IMR-90 (cell line): ENCODE measurements around the gene GPATCH8. TPM values are rescaled to one million over a fixed set of nuclear protein-coding genes. Genes with fewer than 3 reads are reported as not detected.

Experiments used
- ATAC-seq: fragments of 200-7000 bp; cut with Tn5 transposase; 2 replicates; pipeline ENCODE4 v1.9.1; 2020; ENCODE audit warnings: low read depth, mild to moderate bottlenecking, moderate library complexity
- BruUV-seq: library from RNA; stranded (reverse); fragments of 400-500 nt; replicated peaks from 2 replicates; lab custom pipeline; 2021; lab: Mats Ljungman, UMichigan
- CTCF ChIA-PET: fragments of 300-600 bp; formaldehyde crosslinking; extraction: SDS; loops from one replicate; lab custom pipeline; 2021; ENCODE audit warnings: antibody characterized with exemption; lab: Yijun Ruan, JAX
- POLR2A ChIA-PET: fragments of 300-600 bp; sonication (Branson Sonifier 250); formaldehyde crosslinking; loops from one replicate; lab custom pipeline; 2022; ENCODE audit warnings: antibody characterized with exemption; ENCODE audit not compliant: unreplicated experiment; lab: Charles Lee
- DNase-seq: peaks from one replicate; pipeline ENCODE4 v3.0.0; 2013
- H2AFZ ChIP-seq: replicated peaks from 2 replicates; pipeline ENCODE3; 2013; ENCODE audit warnings: low read length, mild to moderate bottlenecking; ENCODE audit not compliant: poor library complexity
- H2AK5ac ChIP-seq: 2 replicates; pipeline ENCODE4 v1.6.1; 2013; ENCODE audit warnings: low read depth, low read length, inconsistent platforms
- H2AK9ac ChIP-seq: replicated peaks from 2 replicates; pipeline ENCODE3; 2013; ENCODE audit warnings: mild to moderate bottlenecking, low read depth, low read length, moderate library complexity; ENCODE audit not compliant: poor library complexity
- H2BK120ac ChIP-seq: 2 replicates; pipeline ENCODE4 v1.6.1; 2013; ENCODE audit warnings: low read depth, low read length, inconsistent platforms
- H2BK15ac ChIP-seq: 3 replicates; pipeline ENCODE4 v1.6.1; 2013; ENCODE audit warnings: low read depth, low read length, inconsistent platforms
- H2BK20ac ChIP-seq: 2 replicates; pipeline ENCODE4 v1.6.1; 2013; ENCODE audit warnings: low read depth, mild to moderate bottlenecking, inconsistent platforms, low read length, moderate library complexity
- H2BK5ac ChIP-seq: 2 replicates; pipeline ENCODE4 v1.6.1; 2013; ENCODE audit warnings: mild to moderate bottlenecking, low read depth, low read length, inconsistent platforms; ENCODE audit not compliant: poor library complexity, severe bottlenecking
- H3K14ac ChIP-seq: replicated peaks from 2 replicates; pipeline ENCODE4 v1.6.1; 2013; ENCODE audit warnings: low read depth, low read length, inconsistent platforms
- H3K18ac ChIP-seq: 2 replicates; pipeline ENCODE4 v1.6.1; 2013; ENCODE audit warnings: low read depth, low read length, control low read depth
- H3K23ac ChIP-seq: 2 replicates; pipeline ENCODE4 v1.6.1; 2013; ENCODE audit warnings: low read depth, low read length, inconsistent platforms
- H3K27ac ChIP-seq: 2 replicates; pipeline ENCODE4 v1.5.1; 2013; ENCODE audit warnings: mild to moderate bottlenecking, control low read depth, low read length; ENCODE audit not compliant: insufficient read depth
- H3K27me3 ChIP-seq: 2 replicates; pipeline ENCODE4 v1.6.1; 2013; ENCODE audit warnings: low read length; ENCODE audit not compliant: control insufficient read depth, insufficient read depth
- H3K36me3 ChIP-seq: 2 replicates; pipeline ENCODE4 v1.6.1; 2013; ENCODE audit warnings: low read length, mixed read lengths; ENCODE audit not compliant: control insufficient read depth, insufficient read depth
- H3K4ac ChIP-seq: 2 replicates; pipeline ENCODE4 v1.6.1; 2013; ENCODE audit warnings: low read depth, low read length, inconsistent platforms
- H3K4me1 ChIP-seq: 2 replicates; pipeline ENCODE4 v1.6.1; 2013; ENCODE audit warnings: low read length, mixed read lengths; ENCODE audit not compliant: control insufficient read depth, insufficient read depth
- H3K4me2 ChIP-seq: 2 replicates; pipeline ENCODE4 v1.6.1; 2013; ENCODE audit warnings: low read depth, mild to moderate bottlenecking, control low read depth, low read length, moderate library complexity
- H3K4me3 ChIP-seq: 2 replicates; pipeline ENCODE4 v1.5.1; 2013; ENCODE audit warnings: low read depth, mild to moderate bottlenecking, control low read depth, low read length, moderate library complexity; ENCODE audit not compliant: insufficient read depth
- H3K56ac ChIP-seq: 2 replicates; pipeline ENCODE4 v1.6.1; 2013; ENCODE audit warnings: low read length, inconsistent platforms; ENCODE audit not compliant: insufficient read depth; ENCODE audit errors: extremely low read depth
- H3K79me1 ChIP-seq, 2 experiments: 2 replicates each; pipeline ENCODE4 v1.6.1; 2013; ENCODE audit warnings: low read length in 2 of 2, inconsistent platforms in 1 of 2, low read depth in 1 of 2
- H3K9ac ChIP-seq: 2 replicates; pipeline ENCODE4 v1.6.1; 2013; ENCODE audit warnings: low read depth, low read length, control low read depth
- H3K9me1 ChIP-seq: 2 replicates; pipeline ENCODE4 v1.6.1; 2013; ENCODE audit warnings: low read length, inconsistent platforms; ENCODE audit not compliant: insufficient read depth
- H3K9me3 ChIP-seq: 2 replicates; pipeline ENCODE4 v1.6.1; 2013; ENCODE audit warnings: low read length; ENCODE audit not compliant: control insufficient read depth, insufficient read depth
- H4K20me1 ChIP-seq: 2 replicates; pipeline ENCODE4 v1.6.1; 2013; ENCODE audit warnings: low read length, inconsistent platforms; ENCODE audit not compliant: insufficient read depth
- H4K5ac ChIP-seq: 2 replicates; pipeline ENCODE4 v1.6.1; 2013; ENCODE audit warnings: mild to moderate bottlenecking, low read depth, low read length, control low read depth
- H4K8ac ChIP-seq, 2 experiments: 2 replicates each; pipeline ENCODE4 v1.6.1; 2013; ENCODE audit warnings: low read depth in 2 of 2, low read length in 2 of 2, control low read depth in 1 of 2, inconsistent platforms in 1 of 2
- H4K91ac ChIP-seq: 2 replicates; pipeline ENCODE4 v1.6.1; 2013; ENCODE audit warnings: low read depth, low read length, inconsistent platforms; ENCODE audit not compliant: insufficient read depth
- BHLHE40 ChIP-seq: fragments of 150-350 bp; IDR thresholded peaks from 2 replicates; pipeline ENCODE4 v1.6.1; 2016; ENCODE audit warnings: mild to moderate bottlenecking, low read depth, low read length
- CEBPB ChIP-seq: IDR thresholded peaks from 2 replicates; pipeline ENCODE4 v1.6.1; 2012; ENCODE audit warnings: low read depth, low read length, improper control_type of control experiment
- CHD1 ChIP-seq: IDR thresholded peaks from 2 replicates; pipeline ENCODE4 v1.6.1; 2012; ENCODE audit warnings: low read depth, low read length, improper control_type of control experiment
- CTCF ChIP-seq: conservative IDR thresholded peaks from 2 replicates; pipeline ENCODE4 v1.5.1; 2012; ENCODE audit warnings: mild to moderate bottlenecking, low read depth, low read length, improper control_type of control experiment
- ELK1 ChIP-seq: fragments of 150-350 bp; IDR thresholded peaks from 2 replicates; pipeline ENCODE4 v1.6.1; 2016; ENCODE audit warnings: low read depth, mild to moderate bottlenecking, low read length, moderate library complexity, borderline replicate concordance
- MAFK ChIP-seq: IDR thresholded peaks from 2 replicates; pipeline ENCODE4 v1.6.1; 2012; ENCODE audit warnings: low read depth, low read length, improper control_type of control experiment
- MAZ ChIP-seq: IDR thresholded peaks from 2 replicates; pipeline ENCODE4 v1.6.1; 2012; ENCODE audit warnings: low read depth, mild to moderate bottlenecking, low read length, improper control_type of control experiment, moderate library complexity, borderline replicate concordance
- MXI1 ChIP-seq: IDR thresholded peaks from 2 replicates; pipeline ENCODE4 v1.6.1; 2012; ENCODE audit warnings: low read depth, mild to moderate bottlenecking, low read length, moderate library complexity, borderline replicate concordance
- NFE2L2 ChIP-seq: fragments of 150-350 bp; IDR thresholded peaks from 2 replicates; pipeline ENCODE4 v1.6.1; 2016; ENCODE audit warnings: low read depth, mild to moderate bottlenecking, low read length
- POLR2A ChIP-seq: IDR thresholded peaks from 2 replicates; pipeline ENCODE4 v1.6.1; 2012; ENCODE audit warnings: mild to moderate bottlenecking, low read depth, low read length
- RAD21 ChIP-seq: IDR thresholded peaks from 2 replicates; pipeline ENCODE4 v1.6.1; 2012; ENCODE audit warnings: low read length, improper control_type of control experiment
- RCOR1 ChIP-seq: IDR thresholded peaks from 2 replicates; pipeline ENCODE4 v1.6.1; 2012; ENCODE audit warnings: mild to moderate bottlenecking, low read length, improper control_type of control experiment; ENCODE audit not compliant: insufficient replicate concordance
- SMC3 ChIP-seq: fragments of 150-350 bp; IDR thresholded peaks from 2 replicates; pipeline ENCODE4 v1.6.1; 2016; ENCODE audit warnings: low read depth, mild to moderate bottlenecking, antibody characterized with exemption, low read length, moderate library complexity
- USF2 ChIP-seq: fragments of 150-350 bp; IDR thresholded peaks from 2 replicates; pipeline ENCODE4 v1.6.1; 2017; ENCODE audit warnings: mild to moderate bottlenecking, antibody characterized with exemption, low read length, low read depth
- dilution Hi-C: fragments of 300-500 bp; cut with HindIII; formaldehyde crosslinking; loops from one replicate; pipeline ENCODE4 v1.14.3; 2018; ENCODE audit warnings: low sequenced_read_pairs; ENCODE audit not compliant: unreplicated experiment
- in situ Hi-C: fragments of 300-500 bp; cut with MboI; formaldehyde crosslinking; loops from 3 replicates; pipeline ENCODE4 v1.14.3; 2019; ENCODE audit warnings: low sequenced_read_pairs, inconsistent platforms, mixed read lengths
- intact Hi-C: fragments of 100-400 bp; cut with micrococcal nuclease; formaldehyde crosslinking; loops from 2 replicates; pipeline ENCODE4 v1.10.0; 2022
- polyA plus RNA-seq, 3 experiments: library from polyadenylated mRNA; depleted of rRNA; stranded (reverse); fragments of >200 nt; gene quantifications; 2 replicates each; pipeline ENCODE4 v1.2.3, GENCODE V29; 2012; ENCODE audit warnings: low replicate concordance in 1 of 3
- total RNA-seq: library from RNA; depleted of rRNA; stranded (reverse); fragments of >200 nt; gene quantifications from 2 replicates; pipeline ENCODE4 v1.2.3, GENCODE V29; 2012

The GPATCH8 gene
- total and polyA plus RNA-seq, 2 of the 4 experiments (the other 2 are of a cell fraction) = 8.8 to 13.2 TPM

GRCh38 chr17:44466339-44466738 lies 36.9 kb downstream of the GPATCH8 start:
- Histone ChIP-seq H4K8ac (no peak overlapping the region), H4K20me1 (peaks cover 39% of the 10 kb centered on the region), H3K36me3 (peaks cover 9% of the 10 kb centered on the region), H3K4ac (no peak overlapping the region), H3K4me1 (peaks cover 5% of the 10 kb centered on the region), H3K27ac (no peak overlapping the region), H2AK5ac (no peak overlapping the region), H3K27me3 (no peaks in the 10 kb centered on the region), H2AFZ (no peak overlapping the region), H3K14ac (no peak overlapping the region), H3K18ac (no peak overlapping the region), H3K9ac (no peak overlapping the region), H3K9me3 (no peaks in the 10 kb centered on the region), H4K5ac (no peak overlapping the region), H4K91ac (no peak overlapping the region), H3K79me1 (peaks cover 36 to 60% of the 10 kb centered on the region in 2 experiments; a peak in 3 of 4 replicates), H3K56ac (no peak overlapping the region), H3K9me1 (0 out of 2 replicates have a peak, but pooled peaks cover 3% of the 10 kb centered on the region), H2BK120ac (no peak overlapping the region), H3K4me2 (no peak overlapping the region), H3K4me3 (no peak overlapping the region), H2BK15ac (no peak overlapping the region), H2BK5ac (no peak overlapping the region), H3K23ac (no peak overlapping the region), H2BK20ac (no peak overlapping the region), H2AK9ac (no peak overlapping the region)
- CTCF ChIA-PET = no interaction called here
- no TSS peak for BruUV-seq
- no peak for ATAC-seq
- TF ChIP-seq CHD1 (no peak), MAFK (no peak), SMC3 (no peak), MAZ (no peak), RCOR1 (no peak), RAD21 (no peak), CTCF (no peak), POLR2A (no peak), ELK1 (no peak), CEBPB (no peak), MXI1 (no peak), NFE2L2 (no peak), USF2 (no peak), BHLHE40 (no peak)
- intact Hi-C loops = no loop called here
- dilution Hi-C loops = no loop called here
- POLR2A ChIA-PET = no interaction called here
- no peak for DNase-seq
- in situ Hi-C loops = no loop called here
